ENCODE measurements around the gene SPAG17.

- no peak for TF ChIP-seq CTCF (IDR thresholded peaks at IDR 0.05; ENCODE audit: poor library complexity, severe bottlenecking)
- TF ChIP-seq SMC3 (conservative IDR thresholded peaks at IDR 0.05; ENCODE audit: poor library complexity): no peak
- peak; percentile 65 for TF ChIP-seq TAF1 (IDR thresholded peaks at IDR 0.05; ENCODE audit: low read depth)
- TF ChIP-seq POLR2AphosphoS5 (IDR thresholded peaks at IDR 0.05): peak; percentile 71
- no peak for TF ChIP-seq EP300 (conservative IDR thresholded peaks at IDR 0.05; ENCODE audit: poor library complexity, severe bottlenecking)
These were observed 255.5 kb downstream of the SPAG17 start, which contains the start of the genes GDAP2 and WDR3 for GRCh38 chr1:117929343-117930172.

Measured in neural cell (in vitro differentiated cells).